Stomach (tissue), 4 donors: Measurements from ENCODE around the gene TMEM236.

Experiments
- POLR2A ChIP-seq, 4 donors: fragments of 450-650 bp; IDR thresholded peaks; one replicate each; pipeline ENCODE4 v1.6.1; 2016; ENCODE audit warnings: antibody characterized with exemption in 4 of 4, control low read depth in 2 of 4, mild to moderate bottlenecking in 1 of 4, moderate library complexity in 1 of 4
- TF ChIP-seq, protein P1 (sequence below), 7 experiments: fragments of 450-650 bp in 4 of 7; fragments of 200-600 bp in 3 of 7; sonication (generic) in 3 of 7; IDR thresholded peaks; one replicate each; pipeline ENCODE4 v1.5.1; 2016 to 2019; ENCODE audit warnings: antibody characterized with exemption in 7 of 7, control low read depth in 2 of 7, mild to moderate bottlenecking in 1 of 7

DNA sequence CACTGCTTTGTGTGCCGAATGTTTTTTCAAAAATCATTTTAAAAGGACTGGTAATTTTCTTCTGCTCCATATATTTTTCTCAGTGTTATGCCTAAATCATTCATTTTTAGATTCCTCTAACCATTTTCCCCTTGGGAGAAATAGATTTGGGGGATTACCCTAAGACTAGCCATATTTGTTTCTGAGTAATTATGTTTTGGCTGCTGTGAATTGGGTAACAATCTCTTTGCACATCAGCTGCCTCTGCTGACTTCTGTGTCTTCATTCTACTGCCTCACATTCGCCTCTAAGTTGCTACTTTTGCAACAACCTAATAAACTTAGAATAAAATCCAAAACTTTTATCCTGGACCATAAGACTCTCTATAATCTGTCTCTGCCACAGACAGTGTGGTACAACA is 38.6 kb downstream of the TMEM236 start:
- no peak for TF ChIP-seq POLR2A (IDR thresholded peaks at IDR 0.05)
- TF ChIP-seq, protein P1, sequence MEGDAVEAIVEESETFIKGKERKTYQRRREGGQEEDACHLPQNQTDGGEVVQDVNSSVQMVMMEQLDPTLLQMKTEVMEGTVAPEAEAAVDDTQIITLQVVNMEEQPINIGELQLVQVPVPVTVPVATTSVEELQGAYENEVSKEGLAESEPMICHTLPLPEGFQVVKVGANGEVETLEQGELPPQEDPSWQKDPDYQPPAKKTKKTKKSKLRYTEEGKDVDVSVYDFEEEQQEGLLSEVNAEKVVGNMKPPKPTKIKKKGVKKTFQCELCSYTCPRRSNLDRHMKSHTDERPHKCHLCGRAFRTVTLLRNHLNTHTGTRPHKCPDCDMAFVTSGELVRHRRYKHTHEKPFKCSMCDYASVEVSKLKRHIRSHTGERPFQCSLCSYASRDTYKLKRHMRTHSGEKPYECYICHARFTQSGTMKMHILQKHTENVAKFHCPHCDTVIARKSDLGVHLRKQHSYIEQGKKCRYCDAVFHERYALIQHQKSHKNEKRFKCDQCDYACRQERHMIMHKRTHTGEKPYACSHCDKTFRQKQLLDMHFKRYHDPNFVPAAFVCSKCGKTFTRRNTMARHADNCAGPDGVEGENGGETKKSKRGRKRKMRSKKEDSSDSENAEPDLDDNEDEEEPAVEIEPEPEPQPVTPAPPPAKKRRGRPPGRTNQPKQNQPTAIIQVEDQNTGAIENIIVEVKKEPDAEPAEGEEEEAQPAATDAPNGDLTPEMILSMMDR (IDR thresholded peaks at IDR 0.05) = no peak
